ENCODE results near the gene AMFR.

The AMFR gene

GRCh38 chr16:56319376-56319775 is 106.0 kb downstream of the AMFR start:
- no peak for DNase-seq (ENCODE audit: low read depth)
- H3K4me3 ChIP-seq (ENCODE audit: low read length) = no peak overlapping the region
- TF ChIP-seq, protein P1, sequence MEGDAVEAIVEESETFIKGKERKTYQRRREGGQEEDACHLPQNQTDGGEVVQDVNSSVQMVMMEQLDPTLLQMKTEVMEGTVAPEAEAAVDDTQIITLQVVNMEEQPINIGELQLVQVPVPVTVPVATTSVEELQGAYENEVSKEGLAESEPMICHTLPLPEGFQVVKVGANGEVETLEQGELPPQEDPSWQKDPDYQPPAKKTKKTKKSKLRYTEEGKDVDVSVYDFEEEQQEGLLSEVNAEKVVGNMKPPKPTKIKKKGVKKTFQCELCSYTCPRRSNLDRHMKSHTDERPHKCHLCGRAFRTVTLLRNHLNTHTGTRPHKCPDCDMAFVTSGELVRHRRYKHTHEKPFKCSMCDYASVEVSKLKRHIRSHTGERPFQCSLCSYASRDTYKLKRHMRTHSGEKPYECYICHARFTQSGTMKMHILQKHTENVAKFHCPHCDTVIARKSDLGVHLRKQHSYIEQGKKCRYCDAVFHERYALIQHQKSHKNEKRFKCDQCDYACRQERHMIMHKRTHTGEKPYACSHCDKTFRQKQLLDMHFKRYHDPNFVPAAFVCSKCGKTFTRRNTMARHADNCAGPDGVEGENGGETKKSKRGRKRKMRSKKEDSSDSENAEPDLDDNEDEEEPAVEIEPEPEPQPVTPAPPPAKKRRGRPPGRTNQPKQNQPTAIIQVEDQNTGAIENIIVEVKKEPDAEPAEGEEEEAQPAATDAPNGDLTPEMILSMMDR (conservative IDR thresholded peaks at IDR 0.05; ENCODE audit: low read depth, low read length) = no peak

GRCh38 chr16:56318827-56319140 is 106.6 kb downstream of the AMFR start:
- DNase-seq (ENCODE audit: low read depth) = no peak
- no peak overlapping the region for H3K4me3 ChIP-seq (ENCODE audit: low read length)
- TF ChIP-seq, protein P1 (conservative IDR thresholded peaks at IDR 0.05; ENCODE audit: low read depth, low read length) = no peak

GRCh38 chr16:56317998-56318826 is 107.1 kb downstream of the AMFR start:
- peak; percentile 24 for DNase-seq (ENCODE audit: low read depth)
- TF ChIP-seq, protein P1 (conservative IDR thresholded peaks at IDR 0.05; ENCODE audit: low read depth, low read length) = peak; percentile 91
- H3K4me3 ChIP-seq (ENCODE audit: low read length) = peak overlapping the region; percentile 36

GRCh38 chr16:56316545-56316944 is 108.8 kb downstream of the AMFR start:
- TF ChIP-seq, protein P1 (conservative IDR thresholded peaks at IDR 0.05; ENCODE audit: low read depth, low read length) = no peak
- no peak for DNase-seq (ENCODE audit: low read depth)
- H3K4me3 ChIP-seq (ENCODE audit: low read length) = no peak overlapping the region

GRCh38 chr16:56315955-56316354 is 109.4 kb downstream of the AMFR start:
- DNase-seq (ENCODE audit: low read depth) = no peak
- no peak overlapping the region for H3K4me3 ChIP-seq (ENCODE audit: low read length)
- TF ChIP-seq, protein P1 (conservative IDR thresholded peaks at IDR 0.05; ENCODE audit: low read depth, low read length) = no peak

DNA sequence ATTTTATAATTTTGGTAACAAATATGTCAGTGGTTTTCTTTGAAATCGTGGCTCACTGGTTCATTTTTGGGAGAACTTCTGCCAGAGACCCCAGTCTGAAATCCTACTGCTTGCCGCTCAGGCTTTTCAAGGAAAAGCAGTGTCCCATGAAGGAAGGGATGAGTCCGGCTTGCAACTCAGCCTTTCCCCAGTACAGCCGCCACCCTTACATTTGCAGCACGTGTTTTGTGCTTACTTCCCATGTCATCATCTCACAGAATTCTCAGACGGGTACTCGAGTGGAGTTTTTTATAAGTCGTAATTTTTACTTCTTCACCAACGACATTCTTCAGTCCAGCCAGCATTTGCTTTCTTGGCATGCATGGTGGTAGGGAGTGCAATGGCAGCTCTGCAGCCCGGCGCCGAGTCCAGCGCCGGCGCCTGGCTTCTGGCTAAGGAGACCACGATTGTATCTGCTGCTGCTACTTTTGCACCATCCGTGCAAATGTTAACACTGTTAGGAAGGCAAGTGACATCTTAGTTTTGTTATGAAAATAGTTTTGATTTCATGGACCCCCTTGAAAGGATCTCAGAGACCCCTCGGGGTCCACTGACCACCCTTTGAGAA is 111.0 kb downstream of the AMFR start:
- TF ChIP-seq, protein P1 (conservative IDR thresholded peaks at IDR 0.05; ENCODE audit: low read depth, low read length) = no peak
- no peak overlapping the region for H3K4me3 ChIP-seq (ENCODE audit: low read length)
- DNase-seq (ENCODE audit: low read depth) = no peak

- no peak overlapping the region for H3K4me3 ChIP-seq (ENCODE audit: low read length)
- TF ChIP-seq, protein P1 (conservative IDR thresholded peaks at IDR 0.05; ENCODE audit: low read depth, low read length) = no peak
- DNase-seq (ENCODE audit: low read depth) = no peak
These were observed 112.8 kb downstream of the AMFR start for GRCh38 chr16:56312556-56312955.

All from retinal pigment epithelial cell (primary cell).